A673 (cell line): Measurements from ENCODE around the gene LRRC4.

Experiments
- EZH2 ChIP-seq: fragments of 200-600 bp; sonication (generic); IDR thresholded peaks from 2 replicates; pipeline ENCODE4 v1.6.1; 2017; ENCODE audit warnings: borderline replicate concordance, low read depth, mild to moderate bottlenecking, mixed read lengths, antibody characterized with exemption, low read length; ENCODE audit not compliant: poor library complexity, severe bottlenecking
- TF ChIP-seq, protein P1 (sequence below): fragments of 300-800, 200-600 bp; sonication (generic); conservative IDR thresholded peaks from 2 replicates; pipeline ENCODE4 v1.5.1; 2017; ENCODE audit warnings: low read depth, mild to moderate bottlenecking, antibody characterized with exemption, low read length, moderate library complexity, mixed read lengths

DNA sequence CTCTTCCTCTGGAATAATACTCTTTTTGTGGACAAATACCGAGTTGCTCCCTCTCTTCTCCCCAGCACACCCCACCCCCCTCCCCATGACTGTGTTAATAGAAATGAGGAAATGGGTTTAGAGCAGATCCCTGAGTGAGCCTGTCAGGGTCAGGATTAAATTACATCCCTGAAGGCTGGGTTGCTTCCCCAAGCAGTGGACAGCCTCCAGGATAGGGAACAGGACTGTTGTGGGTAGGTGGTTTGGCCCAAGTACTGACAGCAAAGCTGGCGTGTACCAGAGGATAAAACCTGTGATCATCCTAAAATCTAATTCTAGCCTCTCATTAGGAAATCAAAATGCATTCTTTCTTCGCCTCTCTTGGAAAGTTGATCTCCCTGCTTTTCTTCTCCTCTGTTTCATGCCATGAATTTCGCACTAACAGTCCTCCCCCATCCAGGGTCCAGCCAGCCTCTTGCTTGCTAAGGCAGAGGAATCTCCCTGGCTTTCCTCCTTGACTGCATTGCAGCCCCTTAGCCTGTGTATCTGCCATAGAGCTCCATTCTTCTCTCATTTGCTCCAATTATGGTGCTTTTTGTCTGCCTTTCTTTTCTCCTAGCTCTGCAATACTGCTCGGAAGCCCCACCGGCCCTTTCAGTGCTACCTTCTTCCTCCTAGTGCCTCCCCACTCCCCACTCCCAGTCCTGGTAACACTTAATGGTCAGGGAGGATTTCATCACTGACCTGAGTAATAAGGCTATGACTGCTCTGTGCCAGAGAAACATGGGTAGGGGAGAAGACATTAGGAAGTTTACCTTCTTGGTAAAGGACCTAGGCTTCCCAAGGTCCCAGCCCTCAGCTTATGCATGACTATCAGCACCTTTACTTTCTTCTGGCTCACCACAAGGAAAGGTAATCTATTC, 8.4 kb downstream of the LRRC4 start:
- TF ChIP-seq, protein P1, sequence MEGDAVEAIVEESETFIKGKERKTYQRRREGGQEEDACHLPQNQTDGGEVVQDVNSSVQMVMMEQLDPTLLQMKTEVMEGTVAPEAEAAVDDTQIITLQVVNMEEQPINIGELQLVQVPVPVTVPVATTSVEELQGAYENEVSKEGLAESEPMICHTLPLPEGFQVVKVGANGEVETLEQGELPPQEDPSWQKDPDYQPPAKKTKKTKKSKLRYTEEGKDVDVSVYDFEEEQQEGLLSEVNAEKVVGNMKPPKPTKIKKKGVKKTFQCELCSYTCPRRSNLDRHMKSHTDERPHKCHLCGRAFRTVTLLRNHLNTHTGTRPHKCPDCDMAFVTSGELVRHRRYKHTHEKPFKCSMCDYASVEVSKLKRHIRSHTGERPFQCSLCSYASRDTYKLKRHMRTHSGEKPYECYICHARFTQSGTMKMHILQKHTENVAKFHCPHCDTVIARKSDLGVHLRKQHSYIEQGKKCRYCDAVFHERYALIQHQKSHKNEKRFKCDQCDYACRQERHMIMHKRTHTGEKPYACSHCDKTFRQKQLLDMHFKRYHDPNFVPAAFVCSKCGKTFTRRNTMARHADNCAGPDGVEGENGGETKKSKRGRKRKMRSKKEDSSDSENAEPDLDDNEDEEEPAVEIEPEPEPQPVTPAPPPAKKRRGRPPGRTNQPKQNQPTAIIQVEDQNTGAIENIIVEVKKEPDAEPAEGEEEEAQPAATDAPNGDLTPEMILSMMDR, result no peak
- TF ChIP-seq EZH2, result no peak
